K562 (cell line): ENCODE results near the gene DPP9. TPM values are rescaled to one million over a fixed set of nuclear protein-coding genes. Genes with fewer than 3 reads are reported as not detected.
A peak's percentile ranks its signal among the peaks of the same experiment; 100 is the strongest.

Experiments used
- CUX1 ChIP-seq: fragments of 200-800 bp; sonication (Bioruptor generic); IDR thresholded peaks from 2 replicates; pipeline ENCODE4 v1.6.1; 2016; ENCODE audit warnings: missing genetic modification characterization, missing compliant biosample characterization
- DNMT1 ChIP-seq: fragments of 450-650 bp; IDR thresholded peaks from 2 replicates; pipeline ENCODE4 v1.6.1; 2016; ENCODE audit warnings: antibody characterized with exemption, mild to moderate bottlenecking
- ELF4 ChIP-seq: fragments of 450-650 bp; formaldehyde crosslinking; IDR thresholded peaks from 2 replicates; pipeline ENCODE4 v1.4.0; 2022; ENCODE audit warnings: missing genetic modification characterization
- FOXK1 ChIP-seq: sonication (generic); formaldehyde crosslinking; IDR thresholded peaks from 2 replicates; pipeline ENCODE4 v1.8.0; 2022; ENCODE audit warnings: missing genetic modification reagents, mild to moderate bottlenecking, borderline replicate concordance
- GABPB1 ChIP-seq: sonication (generic); formaldehyde crosslinking; IDR thresholded peaks from 2 replicates; pipeline ENCODE4 v1.8.0; 2022; ENCODE audit warnings: mild to moderate bottlenecking, missing genetic modification reagents
- HDAC1 ChIP-seq, 2 experiments: fragments of 450-650 bp; IDR thresholded peaks; 2 replicates each; pipeline ENCODE4 v1.6.1; 2016 to 2017; ENCODE audit warnings: inconsistent platforms in 1 of 2, mild to moderate bottlenecking in 1 of 2, moderate library complexity in 1 of 2
- MAX ChIP-seq: sonication (generic); formaldehyde crosslinking; IDR thresholded peaks from 2 replicates; pipeline ENCODE4 v1.9.0; 2022; ENCODE audit warnings: mild to moderate bottlenecking, missing genetic modification reagents
- NKRF ChIP-seq: fragments of 450-650 bp; IDR thresholded peaks from 2 replicates; pipeline ENCODE4 v1.6.1; 2016; ENCODE audit warnings: borderline replicate concordance
- NR3C1 ChIP-seq: sonication (generic); formaldehyde crosslinking; IDR thresholded peaks from 2 replicates; pipeline ENCODE4 v1.8.1; 2022; ENCODE audit warnings: missing genetic modification reagents
- STAT5A ChIP-seq: IDR thresholded peaks from 2 replicates; pipeline ENCODE4 v1.6.1; 2012; ENCODE audit warnings: low read length, inconsistent platforms, borderline replicate concordance
- ZBTB11 ChIP-seq, 3 experiments: fragments of 200-800 bp in 1 of 3; fragments of 250-450 bp in 1 of 3; fragments of 450-650 bp in 1 of 3; sonication (Bioruptor Pico) in 1 of 3; sonication (Bioruptor generic) in 1 of 3; formaldehyde crosslinking in 1 of 3; IDR thresholded peaks; 2 replicates each; pipeline versions ENCODE4 v1.6.1 to v1.8.0; 2016 to 2022; ENCODE audit warnings: mild to moderate bottlenecking in 2 of 3, missing genetic modification characterization in 2 of 3, missing compliant biosample characterization in 1 of 3, moderate library complexity in 1 of 3
- ZFP91 ChIP-seq: sonication (generic); formaldehyde crosslinking; IDR thresholded peaks from 2 replicates; pipeline ENCODE4 v1.8.0; 2022; ENCODE audit warnings: mild to moderate bottlenecking, missing genetic modification reagents
- polyA plus RNA-seq, 8 experiments: library from polyadenylated mRNA; depleted of rRNA in 4 of 8; stranded (reverse) in 5 of 8; unstranded in 3 of 8; fragments of >200 nt; fragmentation: Nextera tagmentation in 2 of 8; fragmentation: Illumina TruSeq in 1 of 8; extraction: Ambion mirVana in 2 of 8; extraction: Trizol in 1 of 8; gene quantifications; 2 replicates each; pipeline versions ENCODE4 v1.2.1 to v1.2.3, GENCODE V29; 2011 to 2014; ENCODE audit warnings: inconsistent platforms in 1 of 8, missing spikeins in 1 of 8
- total RNA-seq, 7 experiments: library from RNA; depleted of rRNA in 6 of 7; stranded (reverse); fragments of >200 nt in 6 of 7; fragmentation: Illumina TruSeq in 2 of 7; extraction: Trizol in 2 of 7; gene quantifications; 2 replicates each; pipeline versions ENCODE4 v1.2.1 to v1.2.3, GENCODE V29; 2011 to 2021; ENCODE audit warnings: low replicate concordance in 1 of 7

DPP9 gene
- total and polyA plus RNA-seq, 9 of the 15 experiments (the other 6 are each of a cell fraction or from before 2014, with no cell fraction given): 0.90 to 66.7 (median 24.5) TPM

- no peak for TF ChIP-seq CUX1 (CRISPR knock-in tag)
- TF ChIP-seq HDAC1 (IDR thresholded peaks at IDR 0.05): peak in 1 of 2 experiments; percentile 23; a peak in 2 of 4 replicates
- no peak for TF ChIP-seq GABPB1
- 0 out of 6 replicates have a peak, but pooled peaks of 1 of the 3 experiments have one; percentile 95 for TF ChIP-seq ZBTB11 (CRISPR knock-in tag; IDR thresholded peaks at IDR 0.05)
- no peak for TF ChIP-seq STAT5A
- TF ChIP-seq ZFP91: 0 out of 2 replicates have a peak, but pooled peaks have one; percentile 35
- TF ChIP-seq FOXK1 (CRISPR knock-in tag): no peak
- no peak for TF ChIP-seq DNMT1
- TF ChIP-seq NR3C1 (CRISPR knock-in tag): no peak
- no peak for TF ChIP-seq MAX (CRISPR knock-in tag)
- peak; percentile 43 for TF ChIP-seq NKRF
- no peak for TF ChIP-seq ELF4 (CRISPR knock-in tag)
Observed at GRCh38 chr19:4722671-4723594, 709 bp downstream of the DPP9 start (continued).
